Type B pancreatic cell (in vitro differentiated cells): Measurements from ENCODE around the gene ATP8B4. TPM values are rescaled to one million over a fixed set of nuclear protein-coding genes. Genes with fewer than 3 reads are reported as not detected.
"Not testable (repeated sequence)": the region's sequence is repeated elsewhere in the genome, so short reads cannot be mapped to it uniquely, and the experiment has no call there.

Experiments used
- DNase-seq: peaks from one replicate; pipeline ENCODE4 v3.0.0; 2021; ENCODE audit warnings: mixed read lengths; ENCODE audit not compliant: unreplicated experiment; ENCODE audit errors: extremely low spot score
- H3K27ac Mint-ChIP-seq: 2 replicates; pipeline ENCODE4 v1.8.0; 2021; ENCODE audit warnings: mild to moderate bottlenecking, mixed read lengths
- H3K27me3 Mint-ChIP-seq: 2 replicates; pipeline ENCODE4 v1.8.0; 2021; ENCODE audit warnings: mixed read lengths
- H3K36me3 Mint-ChIP-seq: 2 replicates; pipeline ENCODE4 v1.8.0; 2021; ENCODE audit warnings: mixed read lengths
- H3K4me1 Mint-ChIP-seq: one replicate; pipeline ENCODE4 v1.8.0; 2021; ENCODE audit warnings: mixed read lengths; ENCODE audit not compliant: unreplicated experiment
- H3K4me3 Mint-ChIP-seq: 2 replicates; pipeline ENCODE4 v1.8.0; 2021; ENCODE audit warnings: mild to moderate bottlenecking, mixed read lengths
- H3K9me3 Mint-ChIP-seq: 2 replicates; pipeline ENCODE4 v1.8.0; 2021; ENCODE audit warnings: mixed read lengths
- CTCF ChIP-seq: fragments of 200-600 bp; sonication (generic); conservative IDR thresholded peaks from 2 replicates; pipeline ENCODE4 v1.5.0; 2021; ENCODE audit warnings: antibody characterized with exemption, mild to moderate bottlenecking
- total RNA-seq: library from RNA; stranded (reverse); gene quantifications from 2 replicates; pipeline ENCODE4 v1.2.1, GENCODE V29; 2021; ENCODE audit warnings: low replicate concordance

Gene ATP8B4
- total RNA-seq, 1 donor from 2014 or later = 2.2 TPM

- Mint-ChIP-seq H3K4me3 (no peak overlapping the region), H3K36me3 (no peaks in the 10 kb centered on the region), H3K27ac (no peak overlapping the region), H3K4me1 (peaks cover 11% of the 10 kb centered on the region), H3K9me3 (no peaks in the 10 kb centered on the region), H3K27me3 (no peaks in the 10 kb centered on the region)
- DNase-seq = no peak
- TF ChIP-seq CTCF = peak; percentile 45
These were observed 19.4 kb upstream of the ATP8B4 start for GRCh38 chr15:50138391-50138790.

- no peak for DNase-seq
- Mint-ChIP-seq H3K9me3 (no peaks in the 10 kb centered on the region), H3K4me3 (no peak overlapping the region), H3K27ac (no peak overlapping the region), H3K4me1 (peaks cover 11% of the 10 kb centered on the region), H3K27me3 (no peaks in the 10 kb centered on the region), H3K36me3 (no peaks in the 10 kb centered on the region)
- no peak for TF ChIP-seq CTCF
These were observed 18.9 kb upstream of the ATP8B4 start for GRCh38 chr15:50137893-50138292.

GRCh38 chr15:50137330-50137761 is 18.3 kb upstream of the ATP8B4 start:
- no peak for DNase-seq
- Mint-ChIP-seq H3K9me3 (no peaks in the 10 kb centered on the region), H3K4me3 (no peak overlapping the region), H3K27ac (peak overlapping the region; percentile 59), H3K4me1 (peaks cover 11% of the 10 kb centered on the region), H3K27me3 (no peaks in the 10 kb centered on the region), H3K36me3 (no peaks in the 10 kb centered on the region)
- TF ChIP-seq CTCF = no peak

- DNase-seq = no peak
- Mint-ChIP-seq H3K27me3 (no peaks in the 10 kb centered on the region), H3K4me3 (no peak overlapping the region), H3K36me3 (no peaks in the 10 kb centered on the region), H3K9me3 (no peaks in the 10 kb centered on the region), H3K27ac (no peak overlapping the region), H3K4me1 (peaks cover 11% of the 10 kb centered on the region)
- TF ChIP-seq CTCF = no peak
These were observed 16.1 kb upstream of the ATP8B4 start for GRCh38 chr15:50135031-50135551.

GRCh38 chr15:50134524-50135024 is 15.5 kb upstream of the ATP8B4 start:
- TF ChIP-seq CTCF = no peak
- no peak for DNase-seq
- Mint-ChIP-seq H3K27me3 (no peaks in the 10 kb centered on the region), H3K36me3 (no peaks in the 10 kb centered on the region), H3K4me3 (no peak overlapping the region), H3K9me3 (no peaks in the 10 kb centered on the region), H3K27ac (no peak overlapping the region), H3K4me1 (peaks cover 8% of the 10 kb centered on the region)

- DNase-seq, H3K9me3 Mint-ChIP-seq, H3K27me3 Mint-ChIP-seq, H3K4me3 Mint-ChIP-seq, H3K27ac Mint-ChIP-seq, H3K36me3 Mint-ChIP-seq, H3K4me1 Mint-ChIP-seq: not testable (repeated sequence)
These were observed 13.4 kb upstream of the ATP8B4 start for GRCh38 chr15:50132251-50132984.
